GM21360 (cell line): ENCODE results near the gene ANK3.

Experiments used
- ATAC-seq: cut with Tn5 transposase; IDR thresholded peaks from one replicate; pipeline ENCODE4 v1.9.1; 2021; ENCODE audit warnings: mild to moderate bottlenecking, moderate library complexity; ENCODE audit not compliant: unreplicated experiment

Gene ANK3

GRCh38 chr10:60286559-60286958 lies 103.1 kb downstream of the ANK3 start:
- ATAC-seq: no peak

DNA sequence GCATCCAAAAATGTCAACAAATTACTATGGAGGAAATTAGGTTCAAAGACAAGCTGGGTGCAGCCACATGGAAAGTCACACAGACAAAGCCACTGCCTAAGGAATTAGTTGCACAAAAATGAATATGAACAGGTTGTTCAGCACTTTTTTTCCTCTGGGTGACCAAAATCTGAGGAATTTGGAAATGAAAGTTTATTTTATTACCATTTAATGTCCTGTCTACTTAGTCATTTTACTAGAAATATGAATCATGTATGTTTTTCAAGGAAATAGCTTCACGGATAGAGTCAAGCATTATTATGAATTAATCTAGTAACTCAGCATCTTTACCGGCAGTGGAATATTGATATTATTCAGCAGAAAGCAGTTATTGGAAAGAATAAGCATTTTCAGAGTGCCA lies 106.3 kb downstream of the ANK3 start:
- no peak for ATAC-seq

- no peak for ATAC-seq
These were observed 106.8 kb downstream of the ANK3 start for GRCh38 chr10:60282771-60283353.

GRCh38 chr10:60281792-60282353 lies 107.8 kb downstream of the ANK3 start:
- ATAC-seq: no peak

- ATAC-seq: no peak
These were observed 108.3 kb downstream of the ANK3 start for GRCh38 chr10:60281331-60281730.

DNA sequence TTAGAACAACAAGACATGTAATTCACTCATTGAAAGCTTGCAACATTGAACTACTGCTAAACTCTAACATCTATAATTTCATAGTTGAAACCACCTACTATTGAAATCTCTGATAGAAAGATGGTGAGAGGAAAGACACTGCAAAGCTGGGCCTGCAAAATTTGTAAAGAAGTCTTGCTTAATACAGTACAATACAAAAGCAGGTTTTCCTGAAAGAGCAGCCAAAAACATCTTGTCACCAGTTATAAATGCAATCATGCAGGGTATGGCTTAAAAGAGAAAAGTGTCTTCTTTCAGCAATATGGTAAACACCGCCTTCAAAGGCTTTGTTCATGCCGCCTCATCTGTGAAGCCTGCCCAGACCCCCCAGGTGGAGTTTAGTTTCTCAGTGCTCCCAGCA lies 109.2 kb downstream of the ANK3 start:
- ATAC-seq: no peak

GRCh38 chr10:60277656-60278055 lies 112.0 kb downstream of the ANK3 start:
- no peak for ATAC-seq

GRCh38 chr10:60276232-60276631 lies 113.4 kb downstream of the ANK3 start:
- ATAC-seq: no peak

DNA sequence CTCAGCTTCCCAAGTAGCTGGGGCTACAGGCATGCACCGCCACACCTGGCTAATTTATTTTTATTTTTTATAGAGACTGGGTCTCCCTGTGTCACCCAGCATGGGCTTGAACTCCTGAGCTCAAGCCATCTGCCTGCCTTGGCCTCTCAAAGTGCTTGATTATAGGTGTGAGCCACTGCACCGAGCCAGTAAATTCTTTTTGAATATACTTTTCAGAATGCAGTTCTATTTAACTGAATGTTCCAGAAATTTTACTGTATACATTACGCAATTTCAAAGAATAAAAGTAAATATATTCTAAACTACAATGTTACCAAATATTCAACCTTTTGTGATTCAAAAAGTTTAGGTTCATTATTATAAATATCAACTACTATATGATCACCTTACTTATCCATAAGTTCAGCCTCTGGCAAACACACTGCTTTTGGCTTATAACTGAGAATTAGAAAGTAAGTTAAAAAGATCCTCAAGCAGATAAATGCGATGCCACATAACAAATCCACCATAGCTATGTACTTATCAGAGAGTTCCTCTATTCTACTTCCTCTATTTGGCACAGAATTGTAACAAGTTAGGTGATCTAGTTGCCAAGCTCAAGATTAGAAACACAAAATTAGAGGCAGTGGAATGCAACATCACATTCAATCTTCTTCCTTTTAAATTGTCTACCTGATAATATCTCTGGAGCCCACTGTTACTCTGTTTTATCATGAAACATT lies 118.2 kb downstream of the ANK3 start:
- no peak for ATAC-seq

- ATAC-seq: no peak
These were observed 119.2 kb downstream of the ANK3 start for GRCh38 chr10:60270426-60270825.

- ATAC-seq: no peak
These were observed 121.9 kb downstream of the ANK3 start for GRCh38 chr10:60267802-60268201.

GRCh38 chr10:60266513-60266912 lies 123.2 kb downstream of the ANK3 start:
- ATAC-seq: no peak

- ATAC-seq: no peak
These were observed 127.0 kb downstream of the ANK3 start for GRCh38 chr10:60262647-60263126.

DNA sequence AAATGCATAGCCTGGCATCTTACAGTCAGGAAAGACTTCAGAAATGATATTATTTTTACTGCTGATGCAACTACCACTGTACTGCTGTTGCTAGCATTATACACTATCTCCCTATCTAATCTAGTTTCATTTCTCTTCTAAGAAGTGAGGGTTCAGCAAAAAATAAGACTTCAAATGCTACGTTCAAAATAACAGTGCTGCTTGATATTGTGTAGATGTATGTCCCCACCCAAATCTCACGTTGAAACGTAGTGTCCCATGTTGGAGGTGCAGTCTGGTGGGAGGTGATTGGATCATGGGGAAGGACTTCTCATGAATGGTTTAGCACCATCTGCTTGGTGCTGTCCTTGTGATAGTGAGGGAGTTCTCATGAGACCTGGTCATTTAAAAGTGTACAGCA lies 129.4 kb downstream of the ANK3 start:
- ATAC-seq: no peak

GRCh38 chr10:60258429-60258797 lies 131.3 kb downstream of the ANK3 start:
- no peak for ATAC-seq

GRCh38 chr10:60257767-60258428 lies 131.8 kb downstream of the ANK3 start:
- ATAC-seq: no peak

GRCh38 chr10:60254776-60255175 lies 134.9 kb downstream of the ANK3 start:
- ATAC-seq: no peak

GRCh38 chr10:60253484-60253883 lies 136.2 kb downstream of the ANK3 start:
- no peak for ATAC-seq

- no peak for ATAC-seq
These were observed 137.0 kb downstream of the ANK3 start for GRCh38 chr10:60252688-60253087.

- ATAC-seq: no peak
These were observed 143.3 kb downstream of the ANK3 start for GRCh38 chr10:60246382-60246781.

- ATAC-seq: no peak
These were observed 150.4 kb downstream of the ANK3 start for GRCh38 chr10:60239228-60239627.

GRCh38 chr10:60238759-60239100 lies 150.9 kb downstream of the ANK3 start:
- ATAC-seq: no peak
